NCI-H2227 treated with DMSO at 0.1 percent for 48 hours (cell line): Measurements from ENCODE around the gene C3orf52.

Experiments used
- DNase-seq: peaks from one replicate; lab custom pipeline; 2025; lab: John Stamatoyannopoulos, UW

Gene C3orf52

DNA sequence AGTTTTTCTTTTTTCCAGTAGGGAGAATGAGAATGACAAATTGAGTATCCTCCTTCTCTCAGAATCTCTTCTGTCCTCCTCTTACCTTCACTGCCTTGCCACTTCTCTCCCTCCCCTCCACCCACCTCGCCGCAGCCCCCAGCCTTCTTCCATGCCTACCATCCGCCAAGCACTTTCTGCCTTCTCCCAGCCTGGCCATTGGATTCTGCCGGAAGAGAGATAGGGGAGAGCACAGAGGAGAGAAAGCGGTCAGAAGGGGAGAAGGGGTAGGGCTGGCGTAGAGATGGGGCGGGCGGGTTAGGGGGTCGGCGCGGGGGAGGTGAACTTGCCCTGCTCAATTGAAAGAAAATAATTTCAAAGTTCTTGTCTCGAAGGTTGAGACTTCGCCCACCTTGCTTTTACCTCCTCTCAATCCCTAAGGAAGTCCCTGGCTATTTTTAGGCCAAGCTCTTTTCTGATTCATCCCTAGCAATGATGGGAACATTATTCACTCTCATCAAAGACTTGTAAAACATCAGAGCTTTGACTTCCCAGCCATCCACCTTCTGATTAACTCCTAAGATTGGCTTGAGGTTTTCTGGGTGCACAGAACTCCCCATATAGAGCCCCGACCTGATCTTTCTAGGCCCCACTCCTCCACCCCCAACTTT lies 811 bp downstream of the C3orf52 start:
- no peak for DNase-seq

- DNase-seq, result no peak
Observed at GRCh38 chr3:112087746-112088145, 1.6 kb downstream of the C3orf52 start.

DNA sequence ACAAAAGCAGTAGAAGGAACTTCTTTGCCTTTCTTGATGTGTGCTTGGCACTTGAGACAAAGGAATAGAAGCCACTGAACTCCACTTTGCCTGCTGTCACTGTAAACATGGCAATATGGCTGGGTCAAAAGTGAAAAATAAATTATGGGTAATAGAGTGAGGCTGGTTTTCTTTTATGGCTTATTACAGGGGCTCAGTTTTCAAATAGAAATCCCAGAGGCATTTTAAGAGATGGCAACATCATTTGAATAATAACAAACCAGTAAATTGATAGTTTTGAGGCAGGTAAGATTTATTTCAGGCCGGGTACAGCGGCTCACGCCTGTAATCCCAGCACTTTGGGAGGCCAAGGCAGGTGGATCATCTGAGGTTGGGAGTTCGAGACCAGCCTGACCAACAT lies 2.8 kb downstream of the C3orf52 start:
- no peak for DNase-seq

DNA sequence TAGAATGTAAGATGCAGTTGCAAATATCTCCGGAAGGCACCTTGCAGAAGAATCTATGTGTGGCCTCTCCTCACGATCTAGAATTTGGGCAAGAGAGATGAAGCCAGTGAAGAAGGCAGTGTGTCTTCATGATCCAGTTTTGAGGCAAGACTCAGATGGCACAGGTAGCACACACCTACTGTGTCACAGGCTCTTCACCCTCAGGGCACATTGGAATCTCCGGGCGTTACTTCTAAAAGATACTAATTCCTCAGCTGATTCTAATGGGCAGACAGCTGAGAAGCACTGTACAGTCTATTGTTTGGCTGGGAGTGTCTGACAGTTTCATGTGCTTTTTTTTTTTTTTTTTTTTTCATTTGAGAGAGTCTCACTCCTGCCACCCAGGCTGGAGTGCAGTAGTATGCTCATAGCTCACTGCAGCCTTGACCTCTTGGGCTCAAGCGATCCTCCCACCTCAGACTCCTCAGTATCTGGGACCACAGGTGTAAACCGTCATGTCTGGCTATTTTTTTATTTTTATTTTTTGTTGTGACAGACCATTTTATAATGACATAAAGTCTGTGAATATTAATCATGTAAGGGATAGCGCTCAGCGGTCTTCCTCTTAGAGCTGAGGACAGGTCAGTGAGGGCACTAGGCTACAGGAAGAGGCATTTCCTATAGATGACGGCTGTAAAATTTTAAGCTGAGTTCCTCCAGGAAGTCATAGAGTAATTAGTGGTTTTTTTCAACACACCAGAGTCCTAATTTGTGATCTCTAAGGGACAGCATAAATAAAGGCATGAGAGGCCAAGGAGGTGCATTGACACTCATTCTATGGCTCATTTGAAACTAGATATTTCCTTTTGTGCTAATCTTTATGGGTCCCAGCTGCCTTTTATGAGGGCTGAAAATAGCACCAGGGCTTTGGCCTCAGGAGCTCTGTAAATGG lies 4.0 kb downstream of the C3orf52 start:
- DNase-seq, result no peak

- no peak for DNase-seq
Observed at GRCh38 chr3:112090887-112091586, 4.8 kb downstream of the C3orf52 start.

DNA sequence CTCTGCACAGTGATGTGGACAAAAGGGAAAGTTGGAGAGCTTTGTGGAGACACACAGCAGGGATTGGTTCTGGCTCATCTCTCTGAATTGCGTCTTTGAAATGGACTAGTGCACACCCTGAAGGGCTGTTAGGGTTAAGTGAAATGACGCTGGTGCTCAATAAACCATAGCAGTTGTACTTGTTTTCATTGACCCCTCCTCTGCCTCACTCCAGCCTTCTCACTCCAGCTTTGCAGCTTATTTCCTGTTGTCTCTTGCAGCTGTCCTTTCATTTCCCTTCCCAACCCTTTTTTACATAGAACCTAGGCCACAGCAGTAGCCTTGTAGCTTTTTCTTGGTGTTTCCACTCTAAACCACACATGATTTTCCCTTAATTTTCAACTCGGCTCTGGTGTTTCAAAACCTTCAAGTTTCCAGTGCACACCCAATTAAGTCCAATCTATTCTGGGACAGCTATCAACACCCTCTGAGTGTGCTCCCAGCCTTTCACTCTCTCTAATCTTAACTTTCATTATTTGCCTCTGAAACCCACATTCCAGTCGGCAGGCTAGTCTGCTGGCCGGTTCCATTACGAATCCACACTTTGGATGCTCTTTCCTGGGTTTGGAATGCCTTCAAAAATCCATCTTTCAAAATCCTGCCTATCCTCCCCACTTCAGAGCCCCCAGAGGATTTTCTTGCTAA lies 6.4 kb downstream of the C3orf52 start:
- no peak for DNase-seq

DNA sequence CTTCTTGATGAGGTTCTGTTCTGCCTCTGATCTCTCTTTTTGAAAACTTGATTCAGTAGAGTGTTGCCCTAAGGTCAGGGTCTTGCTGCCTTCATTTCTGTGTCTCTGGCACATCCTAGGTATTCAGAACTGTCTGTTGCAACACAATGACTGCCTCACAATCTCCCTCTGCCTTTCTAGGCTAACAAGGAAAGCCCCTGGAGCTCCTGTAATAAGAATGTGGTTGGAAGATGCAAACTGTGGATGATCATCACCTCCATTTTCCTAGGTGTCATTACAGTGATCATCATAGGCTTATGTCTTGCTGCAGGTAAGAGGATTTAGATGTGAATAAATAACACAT lies 7.0 kb downstream of the C3orf52 start:
- DNase-seq, result no peak

- no peak for DNase-seq
Observed at GRCh38 chr3:112095731-112096130, 9.5 kb downstream of the C3orf52 start.

DNA sequence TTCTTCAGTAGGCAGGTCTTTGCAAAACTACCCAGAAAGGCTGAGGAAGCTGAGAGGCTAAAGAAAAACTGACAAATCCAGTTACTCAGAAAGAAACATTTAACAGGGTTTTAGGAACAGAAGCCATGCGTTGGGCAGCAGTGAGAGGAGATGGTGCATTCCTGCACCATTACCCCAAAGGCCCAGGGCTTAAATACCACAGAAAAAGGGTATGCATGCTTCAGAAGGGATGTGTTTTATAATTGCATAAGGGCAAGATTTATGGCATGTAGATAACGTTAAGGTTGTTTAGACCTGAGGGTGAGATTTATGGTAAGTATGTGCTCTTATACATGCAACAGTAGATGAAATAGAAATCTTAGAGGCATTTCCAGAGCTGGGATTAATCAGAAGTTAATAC lies 10.0 kb downstream of the C3orf52 start:
- DNase-seq, result no peak

- no peak for DNase-seq
Observed at GRCh38 chr3:112097378-112097777, 11.2 kb downstream of the C3orf52 start.

- DNase-seq, result no peak
Observed at GRCh38 chr3:112101916-112102315, 15.7 kb downstream of the C3orf52 start.

DNA sequence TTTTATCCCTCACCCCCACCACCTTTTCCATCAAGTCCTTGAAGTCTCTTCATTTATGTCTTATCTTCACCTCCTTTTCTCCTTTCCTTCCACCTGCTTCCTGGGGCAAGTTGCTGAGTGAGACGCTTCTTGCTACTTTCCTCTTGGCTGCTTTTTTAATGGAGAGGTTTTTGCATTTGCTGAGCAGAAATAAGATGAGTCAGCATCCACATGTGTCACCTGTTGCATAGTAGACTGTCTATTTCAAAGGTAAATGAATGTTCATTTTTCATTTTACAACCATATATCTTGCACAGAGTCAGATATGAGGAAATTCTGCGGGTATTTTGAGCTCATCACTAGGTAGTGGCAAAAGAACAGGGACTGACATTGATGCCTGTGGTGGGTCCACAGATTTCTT lies 18.6 kb downstream of the C3orf52 start:
- no peak for DNase-seq

- DNase-seq, result no peak
Observed at GRCh38 chr3:112109322-112109721, 23.1 kb downstream of the C3orf52 start.

DNA sequence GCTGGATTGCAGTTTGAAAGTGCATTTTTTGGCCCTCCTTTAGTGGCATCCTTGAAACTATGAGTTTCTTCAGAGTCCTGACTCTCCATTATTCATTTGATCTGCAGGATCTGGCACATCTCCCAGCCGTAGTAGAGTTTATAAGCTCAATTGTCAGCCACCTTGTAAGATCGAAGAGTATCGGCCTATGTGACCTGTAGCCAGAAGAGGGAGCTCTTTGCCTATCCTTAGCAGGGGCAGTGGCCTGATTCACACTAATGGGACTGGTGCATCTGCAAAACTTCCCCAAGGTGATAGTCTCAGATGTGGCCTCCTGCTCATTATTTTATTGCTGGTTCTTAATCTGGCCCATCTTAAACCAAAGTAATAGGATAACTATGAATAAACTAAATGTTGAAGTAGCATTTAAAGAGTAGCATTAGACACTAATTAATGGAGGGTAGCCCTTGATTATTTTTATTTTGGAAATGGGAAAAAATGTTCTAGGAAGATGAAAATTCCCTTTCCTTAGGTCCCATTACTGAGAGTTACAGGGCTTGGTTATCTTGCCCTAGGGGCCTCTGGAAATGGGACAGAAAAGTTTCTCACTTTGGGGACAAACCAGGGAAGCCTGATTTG lies 25.7 kb downstream of the C3orf52 start:
- no peak for DNase-seq

GRCh38 chr3:112114576-112115160 lies 28.5 kb downstream of the C3orf52 start:
- no peak for DNase-seq

DNA sequence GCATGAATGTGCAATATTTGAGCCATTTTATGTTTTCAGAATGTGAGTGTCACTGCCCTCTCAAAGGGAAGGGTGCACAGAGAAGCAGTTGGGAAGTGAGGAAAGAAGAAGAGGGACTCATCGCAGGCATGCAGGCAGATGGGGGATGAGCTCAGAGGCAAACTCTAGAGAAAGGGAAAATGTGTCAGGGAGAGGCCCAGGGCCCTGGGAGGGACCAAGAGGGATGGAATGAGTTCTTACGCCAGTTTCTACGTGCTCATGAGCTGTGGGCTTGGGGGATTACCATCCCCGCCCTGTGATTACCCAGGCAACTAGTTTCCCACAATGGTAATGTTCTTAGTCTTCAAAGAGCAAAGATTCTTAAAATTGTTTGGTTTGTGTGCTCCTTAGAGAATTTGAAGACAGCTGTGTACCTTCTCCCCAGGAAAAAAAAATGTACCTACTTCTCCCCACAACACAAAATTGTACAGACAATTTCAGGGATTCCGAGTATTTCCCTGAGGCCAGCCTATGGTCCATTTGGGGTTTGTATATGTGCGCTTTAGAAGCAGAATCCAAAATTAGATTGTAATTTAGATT lies 29.1 kb downstream of the C3orf52 start:
- DNase-seq, result no peak

GRCh38 chr3:112115806-112116383 lies 29.7 kb downstream of the C3orf52 start:
- no peak for DNase-seq

GRCh38 chr3:112116748-112117186 lies 30.6 kb downstream of the C3orf52 start:
- peak; percentile 4 for DNase-seq

DNA sequence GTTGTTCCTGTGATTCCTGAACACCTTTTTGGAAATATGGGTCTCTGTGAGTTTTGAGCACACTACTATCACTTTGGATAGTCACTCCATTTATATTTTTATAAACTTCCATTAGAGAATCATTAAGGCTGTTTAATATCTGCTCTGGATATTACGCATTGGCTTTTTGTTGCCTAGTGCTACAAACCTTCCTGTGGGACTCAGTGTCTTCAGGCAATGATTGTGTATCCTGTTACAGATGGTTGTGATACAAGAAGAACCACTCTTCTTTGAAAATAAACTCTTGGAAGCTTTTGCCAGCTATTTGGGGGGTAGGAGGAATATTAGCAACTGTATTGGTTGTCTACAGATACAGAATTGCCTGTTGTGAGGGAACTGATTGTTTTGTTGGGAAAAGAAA lies 31.2 kb downstream of the C3orf52 start:
- DNase-seq, result no peak

DNA sequence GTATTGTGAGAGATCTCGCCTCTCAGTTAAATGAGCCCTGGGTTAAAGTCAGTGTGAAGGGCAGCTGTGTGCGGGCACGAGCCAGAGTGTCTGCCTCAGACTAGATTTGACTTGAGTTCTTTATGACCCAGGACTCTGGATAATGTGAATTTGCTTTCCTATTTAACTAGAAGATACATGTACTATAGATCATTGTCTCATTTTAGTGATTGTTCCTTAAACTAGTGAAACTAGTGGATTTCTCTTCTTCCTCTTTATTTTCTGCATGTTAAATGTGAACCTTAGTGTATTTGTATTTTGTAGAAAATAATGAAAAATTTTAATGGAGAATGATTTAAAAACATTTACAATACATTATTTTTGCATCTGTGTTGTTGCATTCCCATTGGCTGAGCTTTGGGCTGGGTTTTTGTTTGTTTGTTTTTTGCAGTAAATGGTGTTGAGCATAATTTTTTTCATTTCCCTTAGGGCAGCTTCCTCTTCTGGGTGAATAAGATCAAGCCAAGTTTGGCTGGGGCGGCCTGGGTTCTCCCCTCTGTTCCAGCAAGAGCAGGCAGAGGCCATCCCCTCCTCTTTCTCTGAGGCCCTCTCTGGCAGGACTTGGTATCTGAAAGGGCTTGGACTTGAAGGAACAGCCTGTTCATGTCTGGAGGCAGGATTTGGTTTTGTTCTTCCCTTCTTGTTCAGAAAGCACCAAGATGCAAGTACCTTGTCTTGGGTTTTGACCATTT lies 31.8 kb downstream of the C3orf52 start:
- DNase-seq, result no peak
